ENCODE results near the gene COL4A1. TPM values are rescaled to one million over a fixed set of nuclear protein-coding genes. Genes with fewer than 3 reads are reported as not detected.
A peak's percentile ranks its signal among the peaks of the same experiment; 100 is the strongest.
"Not testable (repeated sequence)": the region's sequence is repeated elsewhere in the genome, so short reads cannot be mapped to it uniquely, and the experiment has no call there.

Gene COL4A1
- total and polyA plus RNA-seq, 2 donors from 2014 or later: 53.0 to 218 TPM

GRCh38 chr13:110322126-110322827, 15.3 kb upstream of the COL4A1 start:
- TF ChIP-seq, protein P1, sequence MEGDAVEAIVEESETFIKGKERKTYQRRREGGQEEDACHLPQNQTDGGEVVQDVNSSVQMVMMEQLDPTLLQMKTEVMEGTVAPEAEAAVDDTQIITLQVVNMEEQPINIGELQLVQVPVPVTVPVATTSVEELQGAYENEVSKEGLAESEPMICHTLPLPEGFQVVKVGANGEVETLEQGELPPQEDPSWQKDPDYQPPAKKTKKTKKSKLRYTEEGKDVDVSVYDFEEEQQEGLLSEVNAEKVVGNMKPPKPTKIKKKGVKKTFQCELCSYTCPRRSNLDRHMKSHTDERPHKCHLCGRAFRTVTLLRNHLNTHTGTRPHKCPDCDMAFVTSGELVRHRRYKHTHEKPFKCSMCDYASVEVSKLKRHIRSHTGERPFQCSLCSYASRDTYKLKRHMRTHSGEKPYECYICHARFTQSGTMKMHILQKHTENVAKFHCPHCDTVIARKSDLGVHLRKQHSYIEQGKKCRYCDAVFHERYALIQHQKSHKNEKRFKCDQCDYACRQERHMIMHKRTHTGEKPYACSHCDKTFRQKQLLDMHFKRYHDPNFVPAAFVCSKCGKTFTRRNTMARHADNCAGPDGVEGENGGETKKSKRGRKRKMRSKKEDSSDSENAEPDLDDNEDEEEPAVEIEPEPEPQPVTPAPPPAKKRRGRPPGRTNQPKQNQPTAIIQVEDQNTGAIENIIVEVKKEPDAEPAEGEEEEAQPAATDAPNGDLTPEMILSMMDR (IDR thresholded peaks at IDR 0.05; ENCODE audit: borderline replicate concordance, extremely low read depth, insufficient read depth): no peak
- FAIRE-seq: no peak
- Histone ChIP-seq H3K36me3 (ENCODE audit: control insufficient read depth in 2 of 3, insufficient read depth in 3 of 3, low read length in 3 of 3) (peaks cover 0 to 2% (median 0%) of the 10 kb centered on the region in 3 donors), H3K27ac (ENCODE audit: low read depth in 2 of 2, low read length in 2 of 2) (peak overlapping the region in 1 of 2 donors; percentile 14), H3K4me3 (ENCODE audit: low read length in 3 of 3) (no peak overlapping the region), H3K9me3 (ENCODE audit: control insufficient read depth in 2 of 3, insufficient read depth in 1 of 3, low read length in 3 of 3) (no peaks in the 10 kb centered on the region), H3K9ac (ENCODE audit: low read length in 3 of 3) (no peak overlapping the region), H3K27me3 (ENCODE audit: control insufficient read depth, insufficient read depth, low read length) (no peaks in the 10 kb centered on the region), H3K4me1 (ENCODE audit: control insufficient read depth in 2 of 3, insufficient read depth in 2 of 3, low read depth in 1 of 3, low read length in 3 of 3) (peaks cover 13 to 37% (median 34%) of the 10 kb centered on the region in 3 donors)
- DNase-seq: peak in 2 of 5 donors; percentile 28 to 72
- intact Hi-C loops (cut with DNase I): no loop called here

DNA sequence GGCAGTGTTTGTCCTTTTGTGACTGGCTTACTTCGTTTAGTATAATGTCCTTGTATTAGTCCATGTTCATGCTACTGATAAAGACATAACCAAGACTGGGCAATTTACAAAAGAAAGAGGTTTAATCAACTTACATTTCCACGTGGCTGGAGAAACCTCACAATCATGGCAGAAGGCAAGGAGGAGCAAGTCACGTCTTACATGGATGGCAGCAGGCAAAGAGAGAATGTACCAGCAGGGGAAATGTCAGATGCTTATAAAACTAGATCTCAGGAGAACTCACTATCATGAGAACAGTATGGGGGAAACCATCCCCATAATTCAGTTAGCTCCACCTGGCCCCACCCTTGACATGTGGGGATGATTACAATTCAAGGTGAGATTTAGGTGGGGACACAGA, 14.6 kb upstream of the COL4A1 start:
- FAIRE-seq; H3K9me3 ChIP-seq (ENCODE audit: control insufficient read depth in 2 of 3, insufficient read depth in 1 of 3, low read length in 3 of 3); H3K9ac ChIP-seq (ENCODE audit: low read length in 3 of 3); H3K27ac ChIP-seq (ENCODE audit: low read depth in 2 of 2, low read length in 2 of 2); intact Hi-C loops (cut with DNase I); H3K36me3 ChIP-seq (ENCODE audit: control insufficient read depth in 2 of 3, insufficient read depth in 3 of 3, low read length in 3 of 3); H3K4me3 ChIP-seq (ENCODE audit: low read length in 3 of 3); H3K27me3 ChIP-seq (ENCODE audit: control insufficient read depth, insufficient read depth, low read length): not testable (repeated sequence)
- H3K4me1 ChIP-seq (ENCODE audit: control insufficient read depth in 2 of 3, insufficient read depth in 2 of 3, low read depth in 1 of 3, low read length in 3 of 3): peaks cover 13 to 41% (median 38%) of the 10 kb centered on the region in 3 donors
- peak in 1 of 5 donors; percentile 9 for DNase-seq

DNA sequence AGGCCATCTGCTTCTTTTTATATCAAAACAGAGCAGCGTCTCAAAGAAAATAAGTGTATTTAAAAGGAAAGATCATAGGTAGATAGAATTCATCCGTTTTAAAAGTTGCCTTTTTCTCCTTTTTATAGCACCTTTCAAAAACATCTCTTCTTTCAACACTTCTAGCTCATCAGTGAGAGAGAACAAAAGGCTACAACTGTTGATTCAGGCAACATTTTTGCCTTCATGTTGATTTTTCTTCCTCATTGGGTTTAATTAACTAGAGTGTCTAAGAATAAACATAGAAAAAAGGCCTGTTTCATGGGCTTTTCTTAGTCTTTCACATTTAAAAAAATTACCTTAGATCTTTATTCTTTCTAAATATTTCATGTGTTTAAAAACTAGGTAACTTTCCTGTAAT, 13.7 kb upstream of the COL4A1 start:
- H3K4me1 ChIP-seq (ENCODE audit: control insufficient read depth in 2 of 3, insufficient read depth in 2 of 3, low read depth in 1 of 3, low read length in 3 of 3): peaks cover 9 to 41% (median 35%) of the 10 kb centered on the region in 3 donors
- no peaks in the 10 kb centered on the region for H3K9me3 ChIP-seq (ENCODE audit: control insufficient read depth in 2 of 3, insufficient read depth in 1 of 3, low read length in 3 of 3)
- TF ChIP-seq, protein P1 (IDR thresholded peaks at IDR 0.05; ENCODE audit: borderline replicate concordance, extremely low read depth, insufficient read depth): no peak
- FAIRE-seq: no peak
- H3K36me3 ChIP-seq (ENCODE audit: control insufficient read depth in 2 of 3, insufficient read depth in 3 of 3, low read length in 3 of 3): peaks cover 4 to 12% (median 5%) of the 10 kb centered on the region in 3 donors
- no peak overlapping the region for H3K9ac ChIP-seq (ENCODE audit: low read length in 3 of 3)
- H3K27ac ChIP-seq (ENCODE audit: low read depth in 2 of 2, low read length in 2 of 2): peak overlapping the region; percentile 67 to 69
- H3K4me3 ChIP-seq (ENCODE audit: low read length in 3 of 3): no peak overlapping the region
- H3K27me3 ChIP-seq (ENCODE audit: control insufficient read depth, insufficient read depth, low read length): no peaks in the 10 kb centered on the region
- intact Hi-C loops (cut with DNase I): no loop called here
- DNase-seq: no peak

DNA sequence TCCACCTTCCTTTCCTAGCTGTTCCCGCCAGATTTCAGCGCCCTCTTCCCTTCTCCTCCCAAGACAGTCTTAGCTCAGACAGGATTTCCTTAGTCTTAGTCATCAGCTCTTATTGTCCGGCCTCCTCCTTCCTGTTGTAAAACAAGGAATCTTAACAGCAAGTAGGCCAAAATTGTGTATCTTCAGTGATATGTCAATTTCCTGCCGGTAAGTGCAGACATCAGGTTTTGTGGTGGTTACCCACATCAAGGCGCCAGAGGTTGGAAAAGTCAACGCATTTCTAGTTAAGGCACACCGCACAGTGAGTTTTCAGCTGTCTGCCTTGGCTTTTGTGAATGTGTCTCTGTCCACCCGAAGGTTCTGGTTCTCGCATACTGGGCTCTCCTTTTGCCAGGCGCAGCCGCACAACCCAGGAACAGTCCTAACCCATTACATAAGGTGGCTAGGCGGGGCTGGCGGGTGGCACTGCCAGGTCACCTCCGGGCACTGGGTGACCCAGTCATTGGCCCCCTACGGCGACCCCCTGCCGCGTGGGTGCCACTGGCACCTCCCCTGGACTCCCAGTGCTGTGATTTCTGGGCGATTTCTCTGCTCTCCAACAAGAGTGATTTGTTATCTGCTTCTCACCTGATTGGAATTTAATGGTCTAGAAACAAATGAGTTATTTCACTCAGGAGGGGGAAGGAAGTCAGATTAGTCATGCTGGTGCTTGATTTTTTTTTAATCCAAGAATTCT, 13.0 kb upstream of the COL4A1 start:
- intact Hi-C loops (cut with DNase I): no loop called here
- peak overlapping the region in 2 of 3 donors; percentile 27 to 72 for H3K9ac ChIP-seq (ENCODE audit: low read length in 3 of 3)

More for the DNA sequence above, 13.0 kb upstream of the COL4A1 start:
- DNase-seq (peak; percentile 53 to 95 (median 89)), FAIRE-seq (peak; percentile 37)
- H3K4me1 ChIP-seq (ENCODE audit: control insufficient read depth in 2 of 3, insufficient read depth in 2 of 3, low read depth in 1 of 3, low read length in 3 of 3): peaks cover 9 to 41% (median 37%) of the 10 kb centered on the region in 3 donors
- peak overlapping the region in 2 of 3 donors; percentile 27 to 40 for H3K4me3 ChIP-seq (ENCODE audit: low read length in 3 of 3)
- peak overlapping the region; percentile 69 to 96 for H3K27ac ChIP-seq (ENCODE audit: low read depth in 2 of 2, low read length in 2 of 2)
- H3K9me3 ChIP-seq (ENCODE audit: control insufficient read depth in 2 of 3, insufficient read depth in 1 of 3, low read length in 3 of 3): no peaks in the 10 kb centered on the region
- TF ChIP-seq, protein P1 (IDR thresholded peaks at IDR 0.05; ENCODE audit: borderline replicate concordance, extremely low read depth, insufficient read depth): no peak
- H3K27me3 ChIP-seq (ENCODE audit: control insufficient read depth, insufficient read depth, low read length): no peaks in the 10 kb centered on the region
- H3K36me3 ChIP-seq (ENCODE audit: control insufficient read depth in 2 of 3, insufficient read depth in 3 of 3, low read length in 3 of 3): peaks cover 4 to 12% (median 5%) of the 10 kb centered on the region in 3 donors
